ENCODE data around the gene PRPF40B. TPM values are rescaled to one million over a fixed set of nuclear protein-coding genes. Genes with fewer than 3 reads are reported as not detected.
A peak's percentile ranks its signal among the peaks of the same experiment; 100 is the strongest.

Gene PRPF40B
- polyA plus RNA-seq, 4 donors = 18.8 to 36.0 (median 29.8) TPM

GRCh38 chr12:49655595-49656236 is 32.4 kb downstream of the PRPF40B start:
- DNase-seq (ENCODE audit: low read depth in 4 of 4, low spot score in 2 of 4) = no peak

- no peak for DNase-seq (ENCODE audit: low read depth in 4 of 4, low spot score in 2 of 4)
Measured at GRCh38 chr12:49658276-49658675, 34.9 kb downstream of the PRPF40B start.

- DNase-seq (ENCODE audit: low read depth in 4 of 4, low spot score in 2 of 4) = no peak
Measured at GRCh38 chr12:49659753-49660152, 36.4 kb downstream of the PRPF40B start.

- no peak for DNase-seq (ENCODE audit: low read depth in 4 of 4, low spot score in 2 of 4)
Measured at GRCh38 chr12:49661191-49661590, 37.8 kb downstream of the PRPF40B start.

GRCh38 chr12:49661746-49662145 is 38.4 kb downstream of the PRPF40B start:
- no peak for DNase-seq (ENCODE audit: low read depth in 4 of 4, low spot score in 2 of 4)

GRCh38 chr12:49662998-49663843 is 39.9 kb downstream of the PRPF40B start:
- peak in 3 of 4 donors; percentile 61 to 83 (median 76) for DNase-seq (ENCODE audit: low read depth in 4 of 4, low spot score in 2 of 4)

GRCh38 chr12:49664167-49664566 is 40.8 kb downstream of the PRPF40B start:
- no peak for DNase-seq (ENCODE audit: low read depth in 4 of 4, low spot score in 2 of 4)

GRCh38 chr12:49664591-49665239 is 41.4 kb downstream of the PRPF40B start:
- DNase-seq (ENCODE audit: low read depth in 4 of 4, low spot score in 2 of 4) = no peak

GRCh38 chr12:49665384-49665783 is 42.0 kb downstream of the PRPF40B start:
- no peak for DNase-seq (ENCODE audit: low read depth in 4 of 4, low spot score in 2 of 4)

- no peak for DNase-seq (ENCODE audit: low read depth in 4 of 4, low spot score in 2 of 4)
Measured at GRCh38 chr12:49666176-49666575, 42.8 kb downstream of the PRPF40B start.

- DNase-seq (ENCODE audit: low read depth in 4 of 4, low spot score in 2 of 4) = no peak
Measured at GRCh38 chr12:49667325-49668090, 44.1 kb downstream of the PRPF40B start.

- no peak for DNase-seq (ENCODE audit: low read depth in 4 of 4, low spot score in 2 of 4)
Measured at GRCh38 chr12:49669796-49670195, 46.4 kb downstream of the PRPF40B start.

GRCh38 chr12:49671031-49671765 is 47.8 kb downstream of the PRPF40B start:
- no peak for DNase-seq (ENCODE audit: low read depth in 4 of 4, low spot score in 2 of 4)

GRCh38 chr12:49672301-49673217 is 49.2 kb downstream of the PRPF40B start:
- DNase-seq (ENCODE audit: low read depth in 4 of 4, low spot score in 2 of 4) = no peak

GRCh38 chr12:49673446-49674317 is 50.3 kb downstream of the PRPF40B start:
- DNase-seq (ENCODE audit: low read depth in 4 of 4, low spot score in 2 of 4) = peak; percentile 68 to 88 (median 83)

- DNase-seq (ENCODE audit: low read depth in 4 of 4, low spot score in 2 of 4) = no peak
Measured at GRCh38 chr12:49674318-49674981, 51.1 kb downstream of the PRPF40B start.

GRCh38 chr12:49675137-49675536 is 51.8 kb downstream of the PRPF40B start:
- DNase-seq (ENCODE audit: low read depth in 4 of 4, low spot score in 2 of 4) = no peak
